ENCODE results near the gene CDK12. TPM values are rescaled to one million over a fixed set of nuclear protein-coding genes. Genes with fewer than 3 reads are reported as not detected.
"Not testable (repeated sequence)": the region's sequence is repeated elsewhere in the genome, so short reads cannot be mapped to it uniquely, and the experiment has no call there.

The CDK12 gene
- 100 to 1,000 TPM; 107 to 114 TPM for total RNA-seq
- 1 to 10 TPM in 1 of 2 donors, under 1 TPM in 1; 0.87 to 6.4 TPM for polyA plus RNA-seq

DNA sequence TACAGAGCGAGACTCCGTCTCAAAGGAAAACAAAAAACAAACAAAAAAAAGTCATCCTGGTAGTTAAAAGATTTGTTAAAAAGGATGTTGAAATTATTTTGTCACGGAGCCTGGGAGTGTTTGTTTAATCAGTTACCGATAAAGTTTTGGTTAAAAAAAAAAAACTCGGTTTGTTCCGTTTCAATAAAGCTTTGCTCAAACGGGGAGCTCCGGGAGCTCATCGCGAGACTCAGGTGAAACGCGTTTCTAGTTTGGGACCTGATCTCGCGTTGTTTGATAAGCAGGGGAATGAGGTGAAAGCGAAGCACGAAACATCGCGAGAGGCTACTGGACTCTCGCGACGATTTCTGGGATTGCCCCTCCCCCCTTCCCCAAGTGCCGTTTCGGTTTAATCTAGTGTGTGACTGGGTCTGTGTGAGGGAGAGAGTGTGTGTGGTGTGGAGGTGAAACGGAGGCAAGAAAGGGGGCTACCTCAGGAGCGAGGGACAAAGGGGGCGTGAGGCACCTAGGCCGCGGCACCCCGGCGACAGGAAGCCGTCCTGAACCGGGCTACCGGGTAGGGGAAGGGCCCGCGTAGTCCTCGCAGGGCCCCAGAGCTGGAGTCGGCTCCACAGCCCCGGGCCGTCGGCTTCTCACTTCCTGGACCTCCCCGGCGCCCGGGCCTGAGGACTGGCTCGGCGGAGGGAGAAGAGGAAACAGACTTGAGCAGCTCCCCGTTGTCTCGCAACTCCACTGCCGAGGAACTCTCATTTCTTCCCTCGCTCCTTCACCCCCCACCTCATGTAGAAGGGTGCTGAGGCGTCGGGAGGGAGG is at the start of gene CDK12:
Gene CDK12, plus strand, starts transcription at position 374 of the 813 bp plus-strand sequence. CDS start 586 bp downstream, outside the sequence.
- CTCF ChIA-PET (ENCODE audit: partially characterized antibody), result interaction anchor here (0.6 to 2.1 kb wide), 3 partner anchors 10 to 229 kb away, joined by 3 to 14 read pairs (median 3); partner anchors contain the start of gene MED1
- H3K36me3 Mint-ChIP-seq, result peaks cover 0 to 22% of the 10 kb centered on the region in 2 donors
- intact Hi-C loops (cut with micrococcal nuclease), result loop anchor here (1.0 to 10.0 kb wide), 5 partner anchors 10 to 519 kb away; partner anchors contain the start of genes MED1, PSMD3 and RPL19

DNA sequence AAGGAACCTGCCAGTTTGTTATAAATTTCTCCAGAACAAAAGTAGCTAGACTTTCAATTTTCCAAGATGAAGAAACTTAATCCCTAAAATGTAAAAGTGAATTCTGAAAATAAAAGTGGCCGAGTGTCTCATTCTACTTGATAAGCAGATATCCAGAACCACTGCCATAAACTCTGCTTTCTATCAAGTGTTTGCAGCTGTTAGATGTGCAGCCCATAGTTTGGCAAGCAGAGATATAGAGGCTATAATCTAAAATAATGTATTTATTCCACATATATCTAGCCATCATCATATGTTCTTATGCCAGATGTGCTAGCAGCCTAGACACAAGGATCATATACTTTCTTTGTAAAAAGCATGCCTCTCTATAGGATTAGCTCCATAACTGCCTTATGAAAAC is 45.1 kb upstream of the CDK12 start:
- Mint-ChIP-seq H3K4me3 (no peak overlapping the region), H3K4me1 (no peaks in the 10 kb centered on the region), H3K9me3 (no peaks in the 10 kb centered on the region), H3K27me3 (no peaks in the 10 kb centered on the region), H3K36me3 (peaks cover 23 to 47% of the 10 kb centered on the region in 2 donors), H3K27ac (peak overlapping the region in 1 of 7 donors; percentile 50)
- H3K9me3 ChIP-seq (ENCODE audit: control insufficient read depth in 1 of 2, low read length in 2 of 2), result no peaks in the 10 kb centered on the region
- H3K27ac ChIP-seq (ENCODE audit: low read depth, low read length), result no peak overlapping the region
- CTCF ChIA-PET (ENCODE audit: partially characterized antibody), result interaction anchor here (0.6 kb wide), 1 partner anchor 209 kb away, joined by 5 read pairs; no protein-coding TSS in a partner anchor
- DNase-seq, result no peak
- no peaks in the 10 kb centered on the region for H3K27me3 ChIP-seq (ENCODE audit: insufficient read depth, low read length)
- H3K36me3 ChIP-seq (ENCODE audit: insufficient read depth, low read length), result peaks cover 44% of the 10 kb centered on the region
- intact Hi-C loops (cut with micrococcal nuclease), result no loop called here
- no peak overlapping the region for H3K4me3 ChIP-seq (ENCODE audit: low read length in 2 of 2)
- no peaks in the 10 kb centered on the region for H3K4me1 ChIP-seq (ENCODE audit: insufficient read depth, low read length)
- POLR2A ChIA-PET (ENCODE audit: partially characterized antibody), result no interaction called here

More for the DNA sequence above, at the start of gene CDK12:
- peaks cover 40% of the 10 kb centered on the region for H3K4me1 ChIP-seq (ENCODE audit: insufficient read depth, low read length)
- Mint-ChIP-seq H3K27me3 (no peaks in the 10 kb centered on the region), H3K4me1 (peaks cover 14 to 57% (median 34%) of the 10 kb centered on the region in 4 donors), H3K9me3 (peaks cover 0 to 4% (median 0%) of the 10 kb centered on the region in 8 donors), H3K4me3 (peak within 1 kb of the TSS; percentile 92 to 98 (median 96)), H3K27ac (peak within 1 kb of the TSS; percentile 91 to 99 (median 97))
- peak within 1 kb of the TSS; percentile 67 to 96 for H3K4me3 ChIP-seq (ENCODE audit: low read length in 2 of 2)
- H3K27ac ChIP-seq (ENCODE audit: low read depth, low read length), result peak within 1 kb of the TSS; percentile 93
- peak; percentile 95 to 98 (median 96) for DNase-seq
- POLR2A ChIA-PET (ENCODE audit: partially characterized antibody), result interaction anchor here (0.6 to 5.1 kb wide), 26 partner anchors 9 to 723 kb away, joined by 3 to 167 read pairs (median 4); partner anchors contain the start of genes FBXL20, MED1, MED24 and RPL19
- no peaks in the 10 kb centered on the region for H3K27me3 ChIP-seq (ENCODE audit: insufficient read depth, low read length)
- H3K9me3 ChIP-seq (ENCODE audit: control insufficient read depth in 1 of 2, low read length in 2 of 2), result no peaks in the 10 kb centered on the region
- H3K36me3 ChIP-seq (ENCODE audit: insufficient read depth, low read length), result no peaks in the 10 kb centered on the region

DNA sequence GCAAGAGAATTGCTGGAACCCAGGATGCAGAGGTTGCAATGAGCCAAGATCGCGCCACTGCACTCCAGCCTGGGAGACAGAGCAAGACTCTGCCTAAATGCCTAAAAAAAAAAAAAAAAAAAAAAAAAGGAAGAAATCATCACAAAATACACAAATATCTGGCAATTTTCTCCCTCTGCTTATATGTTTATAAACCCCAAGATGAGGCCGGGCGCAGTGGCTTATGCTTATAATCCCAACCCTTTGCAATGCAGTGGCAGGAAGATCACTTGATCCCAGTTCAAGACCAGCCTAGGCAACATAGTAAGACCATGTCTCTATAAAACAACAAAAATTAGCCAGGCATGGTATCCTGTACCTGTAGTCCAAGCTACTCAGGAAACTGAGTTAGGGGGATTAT is 31.7 kb upstream of the CDK12 start:
- H3K36me3 Mint-ChIP-seq, result peaks cover 22 to 63% of the 10 kb centered on the region in 2 donors
- ChIA-PET CTCF (ENCODE audit: partially characterized antibody) (interaction anchor here (1.3 kb wide), 1 partner anchor 446 kb away, joined by 3 read pairs; no protein-coding TSS in a partner anchor), POLR2A (ENCODE audit: partially characterized antibody) (no interaction called here)
- Histone ChIP-seq H3K9me3 (ENCODE audit: control insufficient read depth in 1 of 2, low read length in 2 of 2) (no peaks in the 10 kb centered on the region), H3K27ac (ENCODE audit: low read depth, low read length) (no peak overlapping the region), H3K4me3 (ENCODE audit: low read length in 2 of 2) (no peak overlapping the region), H3K27me3 (ENCODE audit: insufficient read depth, low read length) (no peaks in the 10 kb centered on the region), H3K36me3 (ENCODE audit: insufficient read depth, low read length) (peaks cover 38% of the 10 kb centered on the region), H3K4me1 (ENCODE audit: insufficient read depth, low read length) (no peaks in the 10 kb centered on the region)
- DNase-seq, result no peak
- H3K27me3 Mint-ChIP-seq, result no peaks in the 10 kb centered on the region
- H3K9me3 Mint-ChIP-seq, result no peaks in the 10 kb centered on the region
- H3K4me1 Mint-ChIP-seq, result no peaks in the 10 kb centered on the region
- intact Hi-C loops (cut with micrococcal nuclease), result no loop called here
- H3K27ac Mint-ChIP-seq, result no peak overlapping the region
- no peak overlapping the region for H3K4me3 Mint-ChIP-seq

DNA sequence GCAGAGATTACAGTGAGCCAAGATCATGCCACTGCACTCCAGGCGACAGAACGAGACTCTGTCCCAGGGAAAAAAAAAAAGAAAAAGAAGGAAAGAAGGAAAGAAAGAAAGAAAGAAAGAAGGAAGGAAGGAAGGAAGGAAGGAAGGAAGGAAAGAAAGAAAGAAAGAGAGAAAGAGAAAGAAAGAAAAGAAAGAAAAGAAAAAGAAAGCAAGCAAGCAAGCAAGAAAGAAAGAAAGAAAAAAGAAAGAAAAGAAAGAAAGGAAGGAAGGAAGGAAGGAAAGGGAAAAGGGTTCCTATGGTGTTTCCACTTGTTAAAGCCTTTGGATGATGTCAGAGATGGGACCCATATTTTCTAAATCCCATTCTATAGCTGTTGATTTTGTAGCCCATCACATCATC is 21.4 kb upstream of the CDK12 start:
- H3K9me3 Mint-ChIP-seq; H3K4me3 ChIP-seq (ENCODE audit: low read length in 2 of 2); H3K9me3 ChIP-seq (ENCODE audit: control insufficient read depth in 1 of 2, low read length in 2 of 2); DNase-seq; H3K27me3 Mint-ChIP-seq; H3K27ac ChIP-seq (ENCODE audit: low read depth, low read length); POLR2A ChIA-PET (ENCODE audit: partially characterized antibody); H3K27me3 ChIP-seq (ENCODE audit: insufficient read depth, low read length); intact Hi-C loops (cut with micrococcal nuclease); H3K4me1 ChIP-seq (ENCODE audit: insufficient read depth, low read length); H3K4me3 Mint-ChIP-seq: not testable (repeated sequence)
- peaks cover 40% of the 10 kb centered on the region for H3K36me3 ChIP-seq (ENCODE audit: insufficient read depth, low read length)
- H3K27ac Mint-ChIP-seq, result peak overlapping the region in 2 of 7 donors; percentile 17 to 46
- CTCF ChIA-PET (ENCODE audit: partially characterized antibody), result interaction anchor here (0.6 kb wide), 1 partner anchor 32 kb away, joined by 3 read pairs; no protein-coding TSS in a partner anchor
- H3K4me1 Mint-ChIP-seq, result peaks cover 5 to 10% (median 6%) of the 10 kb centered on the region in 4 donors
- H3K36me3 Mint-ChIP-seq, result peaks cover 43 to 59% of the 10 kb centered on the region in 2 donors

DNA sequence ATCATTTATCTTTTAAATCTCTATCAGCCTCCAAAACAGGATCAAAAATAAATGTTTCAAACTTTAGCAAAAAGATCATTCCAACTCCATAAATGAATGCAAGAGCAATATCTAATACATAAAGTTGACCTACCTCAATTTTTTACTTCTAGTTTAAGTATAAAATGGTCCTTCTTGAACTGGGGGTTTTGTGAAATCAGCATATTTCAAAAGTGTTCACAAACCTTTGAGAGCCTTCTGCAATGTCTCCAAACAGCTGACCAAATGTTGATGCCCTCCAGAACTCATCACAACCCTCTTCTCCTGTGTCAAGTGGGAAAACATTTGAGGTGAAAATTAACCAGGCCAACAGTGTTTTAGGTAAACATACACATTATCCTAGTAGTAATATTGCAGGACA is 18.0 kb upstream of the CDK12 start:
- peaks cover 6 to 19% (median 10%) of the 10 kb centered on the region in 4 donors for H3K4me1 Mint-ChIP-seq
- DNase-seq, result no peak
- CTCF ChIA-PET (ENCODE audit: partially characterized antibody), result no interaction called here
- Histone ChIP-seq H3K27me3 (ENCODE audit: insufficient read depth, low read length) (no peaks in the 10 kb centered on the region), H3K4me1 (ENCODE audit: insufficient read depth, low read length) (peaks cover 4% of the 10 kb centered on the region), H3K9me3 (ENCODE audit: control insufficient read depth in 1 of 2, low read length in 2 of 2) (no peaks in the 10 kb centered on the region), H3K27ac (ENCODE audit: low read depth, low read length) (no peak overlapping the region), H3K36me3 (ENCODE audit: insufficient read depth, low read length) (peaks cover 32% of the 10 kb centered on the region), H3K4me3 (ENCODE audit: low read length in 2 of 2) (no peak overlapping the region)
- no peak overlapping the region for H3K27ac Mint-ChIP-seq
- POLR2A ChIA-PET (ENCODE audit: partially characterized antibody), result no interaction called here
- no peaks in the 10 kb centered on the region for H3K27me3 Mint-ChIP-seq
- H3K4me3 Mint-ChIP-seq, result no peak overlapping the region
- H3K36me3 Mint-ChIP-seq, result peaks cover 43 to 67% of the 10 kb centered on the region in 2 donors
- intact Hi-C loops (cut with micrococcal nuclease), result no loop called here
- H3K9me3 Mint-ChIP-seq, result no peaks in the 10 kb centered on the region

DNA sequence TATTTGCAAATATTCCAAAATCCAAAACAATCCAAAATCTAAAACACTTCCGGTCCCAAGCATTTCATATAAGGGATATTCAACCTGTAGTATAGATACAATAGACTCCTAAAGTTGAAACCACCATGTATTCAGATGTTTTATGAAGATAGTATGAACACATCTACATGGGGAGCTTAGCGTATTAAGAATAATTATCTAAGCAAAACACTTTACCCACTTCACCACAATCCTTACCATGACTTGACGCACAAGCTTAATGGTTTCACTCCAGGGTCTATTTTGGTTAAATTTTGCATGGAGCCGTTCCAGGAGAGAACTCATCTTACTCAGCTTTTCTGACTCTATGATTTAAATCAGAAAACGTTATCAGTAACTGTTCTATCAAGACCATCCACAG is 13.7 kb upstream of the CDK12 start:
- H3K27me3 Mint-ChIP-seq, result no peaks in the 10 kb centered on the region
- Histone ChIP-seq H3K36me3 (ENCODE audit: insufficient read depth, low read length) (peaks cover 5% of the 10 kb centered on the region), H3K27ac (ENCODE audit: low read depth, low read length) (no peak overlapping the region), H3K27me3 (ENCODE audit: insufficient read depth, low read length) (no peaks in the 10 kb centered on the region), H3K4me1 (ENCODE audit: insufficient read depth, low read length) (peaks cover 28% of the 10 kb centered on the region), H3K9me3 (ENCODE audit: control insufficient read depth in 1 of 2, low read length in 2 of 2) (no peaks in the 10 kb centered on the region), H3K4me3 (ENCODE audit: low read length in 2 of 2) (no peak overlapping the region)
- no peak overlapping the region for H3K4me3 Mint-ChIP-seq
- DNase-seq, result no peak
- H3K9me3 Mint-ChIP-seq, result no peaks in the 10 kb centered on the region
- H3K4me1 Mint-ChIP-seq, result peaks cover 16 to 38% (median 26%) of the 10 kb centered on the region in 4 donors
- no peak overlapping the region for H3K27ac Mint-ChIP-seq
- CTCF ChIA-PET (ENCODE audit: partially characterized antibody), result no interaction called here
- peaks cover 16 to 43% of the 10 kb centered on the region in 2 donors for H3K36me3 Mint-ChIP-seq
- intact Hi-C loops (cut with micrococcal nuclease), result no loop called here
- POLR2A ChIA-PET (ENCODE audit: partially characterized antibody), result interaction anchor here (0.7 kb wide), 1 partner anchor 13 kb away, joined by 4 read pairs; the partner anchor contains the start of gene CDK12

DNA sequence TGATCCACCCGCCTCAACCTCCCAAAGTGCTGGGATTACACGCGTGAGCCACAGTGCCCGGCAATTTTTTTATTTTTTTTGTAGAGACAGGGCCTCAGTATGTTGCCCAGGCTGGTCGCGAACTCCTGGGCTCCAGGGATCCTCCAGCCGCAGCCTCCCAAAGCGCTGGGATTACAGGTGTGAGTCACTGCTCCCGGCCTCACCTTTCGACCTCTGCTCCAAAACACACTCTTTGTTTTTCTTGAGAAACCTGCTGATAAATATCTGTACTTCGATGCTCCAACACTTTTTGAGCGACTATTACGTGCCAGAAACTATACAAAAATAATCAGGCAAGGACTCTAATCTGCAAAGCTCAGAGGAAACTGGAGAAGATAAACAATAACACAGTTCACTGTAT is 11.2 kb upstream of the CDK12 start:
- Histone ChIP-seq H3K4me1 (ENCODE audit: insufficient read depth, low read length) (peaks cover 29% of the 10 kb centered on the region), H3K27ac (ENCODE audit: low read depth, low read length) (peak overlapping the region; percentile 83), H3K27me3 (ENCODE audit: insufficient read depth, low read length) (no peaks in the 10 kb centered on the region), H3K4me3 (ENCODE audit: low read length in 2 of 2) (peak overlapping the region in 1 of 2 donors; percentile 94), H3K9me3 (ENCODE audit: control insufficient read depth in 1 of 2, low read length in 2 of 2) (no peaks in the 10 kb centered on the region), H3K36me3 (ENCODE audit: insufficient read depth, low read length) (peaks cover under 1% of the 10 kb centered on the region)
- Mint-ChIP-seq H3K4me3 (peak overlapping the region; percentile 11 to 97 (median 94)), H3K9me3 (no peaks in the 10 kb centered on the region), H3K27ac (peak overlapping the region in 6 of 7 donors; percentile 64 to 99 (median 98)), H3K27me3 (no peaks in the 10 kb centered on the region), H3K36me3 (peaks cover 5 to 26% of the 10 kb centered on the region in 2 donors), H3K4me1 (peaks cover 12 to 32% (median 22%) of the 10 kb centered on the region in 4 donors)
- ChIA-PET CTCF (ENCODE audit: partially characterized antibody) (no interaction called here), POLR2A (ENCODE audit: partially characterized antibody) (interaction anchor here (1.2 to 3.8 kb wide), 3 partner anchors 12 to 31 kb away, joined by 3 to 167 read pairs (median 5); partner anchors contain the start of gene CDK12)
- intact Hi-C loops (cut with micrococcal nuclease), result no loop called here
- DNase-seq, result no peak
